Calu3 (cell line): Measurements from ENCODE around the gene FOXO1. TPM values are rescaled to one million over a fixed set of nuclear protein-coding genes. Genes with fewer than 3 reads are reported as not detected.

ENCODE experiments used
- BruUV-seq: library from RNA; stranded (reverse); fragments of 400-500 nt; replicated peaks from 2 replicates; lab custom pipeline; 2021; lab: Mats Ljungman, UMichigan
- CTCF ChIA-PET: fragments of 300-600 bp; sonication (Branson Sonifier 250); formaldehyde crosslinking; loops from one replicate; lab custom pipeline; 2022; ENCODE audit warnings: antibody characterized with exemption; lab: Charles Lee
- DNase-seq: peaks from one replicate; pipeline ENCODE4 v3.0.0; 2022
- H3K27ac Mint-ChIP-seq: one replicate; pipeline ENCODE4 v1.8.0; 2022; ENCODE audit warnings: mixed read lengths; ENCODE audit not compliant: unreplicated experiment
- H3K27me3 Mint-ChIP-seq: one replicate; pipeline ENCODE4 v1.8.0; 2022; ENCODE audit warnings: mixed read lengths; ENCODE audit not compliant: unreplicated experiment
- H3K36me3 Mint-ChIP-seq: one replicate; pipeline ENCODE4 v1.8.0; 2022; ENCODE audit warnings: mild to moderate bottlenecking, moderate library complexity, mixed read lengths; ENCODE audit not compliant: insufficient read depth, unreplicated experiment
- H3K4me1 Mint-ChIP-seq: one replicate; pipeline ENCODE4 v1.8.0; 2022; ENCODE audit warnings: mild to moderate bottlenecking, low read depth, mixed read lengths; ENCODE audit not compliant: unreplicated experiment
- H3K4me3 Mint-ChIP-seq: one replicate; pipeline ENCODE4 v1.8.0; 2022; ENCODE audit warnings: mild to moderate bottlenecking, low read depth, moderate library complexity, mixed read lengths; ENCODE audit not compliant: unreplicated experiment
- H3K9me3 Mint-ChIP-seq: one replicate; pipeline ENCODE4 v1.8.0; 2022; ENCODE audit warnings: low read depth, mixed read lengths; ENCODE audit not compliant: unreplicated experiment
- intact Hi-C: fragments of 100-400 bp; cut with micrococcal nuclease; formaldehyde crosslinking; loops from one replicate; pipeline ENCODE4 v1.10.0; 2022; ENCODE audit not compliant: unreplicated experiment
- total RNA-seq: library from RNA; stranded (reverse); gene quantifications from 2 replicates; pipeline ENCODE4 v1.2.3, GENCODE V29; 2022
- TF ChIP-seq, protein P1 (sequence below): fragments of 200-600 bp; IDR thresholded peaks from one replicate; pipeline ENCODE4 v1.8.0; 2022; ENCODE audit warnings: antibody characterized with exemption; ENCODE audit not compliant: unreplicated experiment

FOXO1 gene
- total RNA-seq, 1 experiment from 2014 or later: 11.3 TPM

DNA sequence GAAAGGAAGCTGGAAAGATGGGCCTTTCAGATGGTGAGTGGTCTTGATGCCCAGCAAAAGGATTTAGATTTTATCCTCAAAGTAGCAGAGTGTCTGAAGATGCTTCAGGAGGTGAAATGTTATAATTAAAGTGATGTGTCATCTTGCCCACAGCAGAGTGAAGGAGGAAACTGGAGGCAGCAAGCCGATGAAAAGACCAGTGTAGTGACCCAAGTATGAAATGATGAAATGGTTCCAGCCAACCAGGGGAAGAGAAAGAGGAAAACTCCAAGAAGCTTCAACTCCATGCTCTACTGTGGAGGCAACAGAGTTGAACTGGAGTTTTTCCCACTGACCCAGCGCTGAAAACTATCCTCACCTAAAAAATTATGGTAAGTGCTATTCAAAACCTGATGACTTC, 66.7 kb downstream of the FOXO1 start:
- Mint-ChIP-seq H3K4me3 (no peak overlapping the region), H3K27me3 (no peaks in the 10 kb centered on the region), H3K36me3 (no peaks in the 10 kb centered on the region), H3K4me1 (peaks cover 39% of the 10 kb centered on the region), H3K9me3 (no peaks in the 10 kb centered on the region), H3K27ac (peak overlapping the region; percentile 52)
- no TSS peak for BruUV-seq
- CTCF ChIA-PET: no interaction called here
- no peak for DNase-seq
- intact Hi-C loops: loop anchor here (5.0 kb wide), 1 partner anchor 322 kb away; no protein-coding TSS in a partner anchor
- TF ChIP-seq, protein P1, sequence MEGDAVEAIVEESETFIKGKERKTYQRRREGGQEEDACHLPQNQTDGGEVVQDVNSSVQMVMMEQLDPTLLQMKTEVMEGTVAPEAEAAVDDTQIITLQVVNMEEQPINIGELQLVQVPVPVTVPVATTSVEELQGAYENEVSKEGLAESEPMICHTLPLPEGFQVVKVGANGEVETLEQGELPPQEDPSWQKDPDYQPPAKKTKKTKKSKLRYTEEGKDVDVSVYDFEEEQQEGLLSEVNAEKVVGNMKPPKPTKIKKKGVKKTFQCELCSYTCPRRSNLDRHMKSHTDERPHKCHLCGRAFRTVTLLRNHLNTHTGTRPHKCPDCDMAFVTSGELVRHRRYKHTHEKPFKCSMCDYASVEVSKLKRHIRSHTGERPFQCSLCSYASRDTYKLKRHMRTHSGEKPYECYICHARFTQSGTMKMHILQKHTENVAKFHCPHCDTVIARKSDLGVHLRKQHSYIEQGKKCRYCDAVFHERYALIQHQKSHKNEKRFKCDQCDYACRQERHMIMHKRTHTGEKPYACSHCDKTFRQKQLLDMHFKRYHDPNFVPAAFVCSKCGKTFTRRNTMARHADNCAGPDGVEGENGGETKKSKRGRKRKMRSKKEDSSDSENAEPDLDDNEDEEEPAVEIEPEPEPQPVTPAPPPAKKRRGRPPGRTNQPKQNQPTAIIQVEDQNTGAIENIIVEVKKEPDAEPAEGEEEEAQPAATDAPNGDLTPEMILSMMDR: no peak

DNA sequence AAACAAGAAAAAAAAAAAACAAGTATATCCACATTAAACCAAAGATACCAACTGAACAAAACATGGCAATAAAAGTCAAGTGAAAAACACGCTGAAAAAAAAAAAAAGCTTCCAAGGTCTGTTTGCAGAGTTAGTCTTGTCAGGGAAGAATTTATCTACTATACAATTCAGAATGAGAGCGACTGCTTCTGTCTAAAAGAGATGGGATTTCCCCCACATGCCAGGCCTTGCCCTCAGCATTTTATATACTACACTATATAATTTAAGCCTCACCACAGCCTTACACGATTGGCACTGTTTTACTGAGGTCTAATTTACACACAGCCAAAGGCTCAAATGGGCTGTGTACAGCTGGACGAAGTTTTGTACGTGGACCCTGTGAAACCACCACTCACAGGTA, 67.3 kb downstream of the FOXO1 start:
- Mint-ChIP-seq H3K27me3 (no peaks in the 10 kb centered on the region), H3K36me3 (no peaks in the 10 kb centered on the region), H3K4me3 (no peak overlapping the region), H3K9me3 (no peaks in the 10 kb centered on the region), H3K4me1 (peaks cover 39% of the 10 kb centered on the region), H3K27ac (peak overlapping the region; percentile 52)
- no peak for DNase-seq
- CTCF ChIA-PET: no interaction called here
- intact Hi-C loops: loop anchor here (5.0 kb wide), 1 partner anchor 322 kb away; no protein-coding TSS in a partner anchor
- TF ChIP-seq, protein P1: no peak
- BruUV-seq: no TSS peak

DNA sequence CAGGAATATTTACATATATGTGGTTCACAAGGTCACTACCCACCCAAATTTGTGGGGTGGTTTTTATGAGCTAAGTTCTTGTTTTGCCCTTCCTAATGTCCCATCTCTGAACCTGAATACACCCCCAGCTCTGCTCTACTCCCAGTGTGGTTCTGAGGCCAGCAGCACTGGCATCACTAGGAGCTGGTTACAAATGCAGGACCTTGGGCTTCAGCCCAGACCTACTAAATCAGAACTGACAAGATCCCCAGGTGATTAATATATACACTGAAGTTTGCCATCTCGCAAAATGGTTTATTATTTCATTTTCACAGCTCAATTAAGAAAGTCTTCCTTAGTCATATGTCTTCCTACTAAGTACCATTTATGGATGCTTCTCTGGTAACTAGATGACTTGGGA, 67.9 kb downstream of the FOXO1 start:
- BruUV-seq: no TSS peak
- Mint-ChIP-seq H3K4me3 (peak overlapping the region; percentile 69), H3K27me3 (no peaks in the 10 kb centered on the region), H3K36me3 (no peaks in the 10 kb centered on the region), H3K9me3 (no peaks in the 10 kb centered on the region), H3K4me1 (peaks cover 39% of the 10 kb centered on the region), H3K27ac (no peak overlapping the region)
- intact Hi-C loops: loop anchor here (5.0 kb wide), 1 partner anchor 321 kb away; no protein-coding TSS in a partner anchor
- TF ChIP-seq, protein P1: no peak
- DNase-seq: no peak
- CTCF ChIA-PET: no interaction called here

DNA sequence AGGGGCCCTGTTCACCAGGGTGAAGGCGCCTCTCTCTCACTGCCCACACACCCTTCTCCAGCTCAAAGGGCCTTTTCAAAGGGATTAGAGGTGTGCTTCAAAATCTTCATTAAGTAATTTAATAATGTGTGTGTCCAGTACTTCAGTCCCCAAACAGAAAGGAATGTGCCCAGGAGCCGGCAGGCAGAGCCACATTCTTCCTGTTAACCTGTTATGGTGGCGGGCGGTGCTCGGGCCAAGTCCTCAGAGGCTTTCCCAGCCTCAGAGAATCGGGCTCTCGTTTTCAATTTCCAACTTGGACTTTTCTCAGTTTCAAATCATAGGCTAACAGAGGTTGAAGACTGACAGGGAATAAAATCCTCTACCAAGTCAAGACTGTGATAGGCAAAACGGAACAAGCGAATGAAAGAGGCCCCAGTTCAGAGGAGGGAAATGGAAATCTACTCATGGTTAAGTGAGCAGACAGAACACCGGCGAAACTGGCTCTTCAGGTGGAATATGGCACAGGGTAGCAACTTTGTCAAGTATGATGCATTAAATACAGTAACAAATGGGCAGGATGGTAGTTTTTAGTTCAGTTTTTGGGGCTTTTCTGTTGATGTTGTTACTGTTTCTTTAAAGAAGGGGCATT, 68.6 kb downstream of the FOXO1 start:
- BruUV-seq: no TSS peak
- H3K4me1 Mint-ChIP-seq: peaks cover 39% of the 10 kb centered on the region

More for the DNA sequence above, 68.6 kb downstream of the FOXO1 start:
- Mint-ChIP-seq H3K27me3 (no peaks in the 10 kb centered on the region), H3K27ac (peak overlapping the region; percentile 92), H3K9me3 (no peaks in the 10 kb centered on the region), H3K4me3 (peak overlapping the region; percentile 69), H3K36me3 (no peaks in the 10 kb centered on the region)
- TF ChIP-seq, protein P1: no peak
- CTCF ChIA-PET: no interaction called here
- peak; percentile 43 for DNase-seq
- intact Hi-C loops: loop anchor here (5.0 kb wide), 1 partner anchor 321 kb away; no protein-coding TSS in a partner anchor
